Neural progenitor cell (in vitro differentiated cells): Measurements from ENCODE around the gene NLRP3.

Source experiments
- EZH2 ChIP-seq: fragments of 200-600 bp; sonication (generic); IDR thresholded peaks from 2 replicates; pipeline ENCODE4 v1.6.1; 2017; ENCODE audit warnings: antibody characterized with exemption, mild to moderate bottlenecking, moderate library complexity
- EZH2phosphoT487 ChIP-seq: fragments of 200-600 bp; sonication (generic); IDR thresholded peaks from 2 replicates; pipeline ENCODE4 v1.6.1; 2017; ENCODE audit warnings: antibody characterized with exemption
- TF ChIP-seq, protein P1 (sequence below): fragments of 200-600 bp; sonication (generic); IDR thresholded peaks from 2 replicates; pipeline ENCODE4 v1.5.1; 2017; ENCODE audit warnings: antibody characterized with exemption, mild to moderate bottlenecking

DNA sequence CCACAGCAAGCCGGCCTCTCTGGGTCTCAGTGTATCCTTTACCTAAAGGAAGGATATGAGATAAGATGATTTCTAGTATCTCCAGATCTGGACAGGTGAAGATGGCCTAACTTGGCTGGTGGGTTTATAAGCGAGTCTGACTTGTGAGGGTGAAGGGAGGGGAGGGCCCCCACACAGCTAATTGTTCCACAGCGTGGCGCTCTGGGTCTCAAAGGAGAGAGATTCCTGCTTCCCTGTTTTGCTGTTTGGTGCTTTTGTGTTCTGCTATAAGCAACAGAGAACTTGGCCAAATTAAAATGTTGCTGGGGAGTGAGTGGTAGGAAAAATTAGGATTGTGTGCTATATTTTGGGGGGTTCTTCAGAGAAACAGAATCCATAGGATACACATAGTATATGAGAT lies 28.9 kb upstream of the NLRP3 start:
- TF ChIP-seq, protein P1, sequence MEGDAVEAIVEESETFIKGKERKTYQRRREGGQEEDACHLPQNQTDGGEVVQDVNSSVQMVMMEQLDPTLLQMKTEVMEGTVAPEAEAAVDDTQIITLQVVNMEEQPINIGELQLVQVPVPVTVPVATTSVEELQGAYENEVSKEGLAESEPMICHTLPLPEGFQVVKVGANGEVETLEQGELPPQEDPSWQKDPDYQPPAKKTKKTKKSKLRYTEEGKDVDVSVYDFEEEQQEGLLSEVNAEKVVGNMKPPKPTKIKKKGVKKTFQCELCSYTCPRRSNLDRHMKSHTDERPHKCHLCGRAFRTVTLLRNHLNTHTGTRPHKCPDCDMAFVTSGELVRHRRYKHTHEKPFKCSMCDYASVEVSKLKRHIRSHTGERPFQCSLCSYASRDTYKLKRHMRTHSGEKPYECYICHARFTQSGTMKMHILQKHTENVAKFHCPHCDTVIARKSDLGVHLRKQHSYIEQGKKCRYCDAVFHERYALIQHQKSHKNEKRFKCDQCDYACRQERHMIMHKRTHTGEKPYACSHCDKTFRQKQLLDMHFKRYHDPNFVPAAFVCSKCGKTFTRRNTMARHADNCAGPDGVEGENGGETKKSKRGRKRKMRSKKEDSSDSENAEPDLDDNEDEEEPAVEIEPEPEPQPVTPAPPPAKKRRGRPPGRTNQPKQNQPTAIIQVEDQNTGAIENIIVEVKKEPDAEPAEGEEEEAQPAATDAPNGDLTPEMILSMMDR = no peak
- TF ChIP-seq EZH2phosphoT487 (no peak), EZH2 (no peak)
